Measurements from ENCODE around the gene CEP250. TPM values are rescaled to one million over a fixed set of nuclear protein-coding genes. Genes with fewer than 3 reads are reported as not detected.

The CEP250 gene
- total RNA-seq, 1 experiment from 2014 or later, result 52.5 TPM

DNA sequence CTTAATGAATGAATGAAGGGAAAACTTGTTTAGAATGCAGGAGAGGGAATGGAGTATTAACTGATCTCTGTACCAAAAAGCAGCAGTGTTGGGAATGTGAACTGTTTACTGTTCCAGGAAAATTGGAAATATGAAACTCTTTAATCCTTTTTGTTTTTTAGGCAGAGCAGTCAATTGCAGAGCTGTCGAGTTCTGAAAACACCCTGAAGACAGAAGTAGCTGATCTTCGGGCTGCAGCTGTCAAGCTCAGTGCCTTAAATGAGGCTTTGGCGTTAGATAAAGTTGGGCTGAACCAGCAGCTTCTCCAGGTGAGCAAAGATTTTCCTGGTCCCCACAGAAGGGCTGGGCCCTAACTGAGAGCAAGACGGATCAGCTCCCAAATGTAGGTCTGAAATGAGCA, 20.9 kb downstream of the CEP250 start:
- DNase-seq (no peak), ATAC-seq (no peak)
- no TSS peak for BruUV-seq (replicated peaks)
- intact Hi-C loops (cut with micrococcal nuclease), result no loop called here
- Histone ChIP-seq H3K9ac (ENCODE audit: low read length) (no peak overlapping the region), H3K79me2 (ENCODE audit: low read length) (no peaks in the 10 kb centered on the region), H3K9me3 (ENCODE audit: low read length) (no peaks in the 10 kb centered on the region), H3K27ac (ENCODE audit: low read length) (no peak overlapping the region), H3K9me2 (replicated peaks; ENCODE audit: low read length) (no peaks in the 10 kb centered on the region), H3K4me3 (ENCODE audit: low read length) (no peak overlapping the region), H3K4me1 (ENCODE audit: insufficient read depth, low read length) (no peaks in the 10 kb centered on the region), H3K36me3 (ENCODE audit: low read depth, low read length) (peaks cover 79% of the 10 kb centered on the region), H3K27me3 (ENCODE audit: low read length) (no peaks in the 10 kb centered on the region), H2AFZ (ENCODE audit: low read length) (no peak overlapping the region), H4K20me1 (ENCODE audit: low read length) (no peaks in the 10 kb centered on the region), H3F3A (ENCODE audit: low read length, unreplicated experiment) (no peaks in the 10 kb centered on the region), H3K4me2 (ENCODE audit: low read length) (no peak overlapping the region)
- TF ChIP-seq EZH2phosphoT487 (IDR thresholded peaks at IDR 0.05; ENCODE audit: borderline replicate concordance, low read length) (no peak), EZH2 (IDR thresholded peaks at IDR 0.05; ENCODE audit: low read length, unreplicated experiment) (no peak)
- TF ChIP-seq, protein P1, sequence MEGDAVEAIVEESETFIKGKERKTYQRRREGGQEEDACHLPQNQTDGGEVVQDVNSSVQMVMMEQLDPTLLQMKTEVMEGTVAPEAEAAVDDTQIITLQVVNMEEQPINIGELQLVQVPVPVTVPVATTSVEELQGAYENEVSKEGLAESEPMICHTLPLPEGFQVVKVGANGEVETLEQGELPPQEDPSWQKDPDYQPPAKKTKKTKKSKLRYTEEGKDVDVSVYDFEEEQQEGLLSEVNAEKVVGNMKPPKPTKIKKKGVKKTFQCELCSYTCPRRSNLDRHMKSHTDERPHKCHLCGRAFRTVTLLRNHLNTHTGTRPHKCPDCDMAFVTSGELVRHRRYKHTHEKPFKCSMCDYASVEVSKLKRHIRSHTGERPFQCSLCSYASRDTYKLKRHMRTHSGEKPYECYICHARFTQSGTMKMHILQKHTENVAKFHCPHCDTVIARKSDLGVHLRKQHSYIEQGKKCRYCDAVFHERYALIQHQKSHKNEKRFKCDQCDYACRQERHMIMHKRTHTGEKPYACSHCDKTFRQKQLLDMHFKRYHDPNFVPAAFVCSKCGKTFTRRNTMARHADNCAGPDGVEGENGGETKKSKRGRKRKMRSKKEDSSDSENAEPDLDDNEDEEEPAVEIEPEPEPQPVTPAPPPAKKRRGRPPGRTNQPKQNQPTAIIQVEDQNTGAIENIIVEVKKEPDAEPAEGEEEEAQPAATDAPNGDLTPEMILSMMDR (conservative IDR thresholded peaks at IDR 0.05; ENCODE audit: low read depth, low read length), result no peak
- ChIA-PET POLR2A (ENCODE audit: unreplicated experiment) (no interaction called here), CTCF (no interaction called here)

DNA sequence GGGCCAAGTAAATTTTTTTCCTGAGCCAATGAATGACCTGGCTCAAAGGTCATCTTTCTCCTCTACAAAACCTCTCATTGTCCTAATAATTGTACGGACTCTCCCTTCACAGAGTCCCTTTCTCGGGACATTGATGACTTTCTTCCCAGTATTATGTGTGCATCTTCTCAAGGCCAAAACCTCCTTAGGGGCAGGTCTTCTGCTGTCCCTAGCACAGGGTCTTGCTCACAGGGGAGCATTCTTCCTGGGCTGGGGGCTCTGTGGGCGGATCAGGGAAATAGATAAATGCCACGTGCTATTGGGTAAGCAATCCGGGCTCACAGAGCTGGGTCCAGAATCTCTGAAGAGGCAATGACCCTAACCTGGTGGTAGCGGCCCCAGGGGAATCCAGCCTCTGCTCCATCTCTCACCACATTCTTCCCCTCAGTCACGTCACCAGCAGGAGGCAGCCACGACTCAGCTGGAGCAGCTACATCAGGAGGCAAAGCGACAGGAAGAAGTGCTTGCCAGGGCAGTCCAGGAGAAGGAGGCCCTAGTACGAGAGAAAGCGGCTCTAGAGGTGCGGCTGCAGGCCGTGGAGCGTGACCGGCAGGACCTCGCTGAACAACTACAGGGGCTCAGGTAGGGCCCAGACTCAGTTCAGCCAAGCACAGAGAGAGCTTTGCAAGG, 23.5 kb downstream of the CEP250 start:
- no peak; the same call in 1 of the 2 replicates for ATAC-seq
- H4K20me1 ChIP-seq (ENCODE audit: low read length), result no peaks in the 10 kb centered on the region
- TF ChIP-seq, protein P1 (conservative IDR thresholded peaks at IDR 0.05; ENCODE audit: low read depth, low read length), result peak; percentile 45
- no peak for TF ChIP-seq EZH2 (IDR thresholded peaks at IDR 0.05; ENCODE audit: low read length, unreplicated experiment)
- no peak overlapping the region for H2AFZ ChIP-seq (ENCODE audit: low read length)
- no peaks in the 10 kb centered on the region for H3K27me3 ChIP-seq (ENCODE audit: low read length)
- H3K27ac ChIP-seq (ENCODE audit: low read length), result no peak overlapping the region
- peaks cover 58% of the 10 kb centered on the region for H3K36me3 ChIP-seq (ENCODE audit: low read depth, low read length)
- H3K9ac ChIP-seq (ENCODE audit: low read length), result no peak overlapping the region
- no peak overlapping the region for H3K4me2 ChIP-seq (ENCODE audit: low read length)
- no peaks in the 10 kb centered on the region for H3K9me3 ChIP-seq (ENCODE audit: low read length)
- no peaks in the 10 kb centered on the region for H3F3A ChIP-seq (ENCODE audit: low read length, unreplicated experiment)
- H3K4me3 ChIP-seq (ENCODE audit: low read length), result no peak overlapping the region
- no peak for DNase-seq
- ChIA-PET POLR2A (ENCODE audit: unreplicated experiment) (no interaction called here), CTCF (no interaction called here)
- BruUV-seq (replicated peaks), result no TSS peak
- no peaks in the 10 kb centered on the region for H3K79me2 ChIP-seq (ENCODE audit: low read length)
- no peaks in the 10 kb centered on the region for H3K9me2 ChIP-seq (replicated peaks; ENCODE audit: low read length)
- no peaks in the 10 kb centered on the region for H3K4me1 ChIP-seq (ENCODE audit: insufficient read depth, low read length)
- intact Hi-C loops (cut with micrococcal nuclease), result no loop called here

DNA sequence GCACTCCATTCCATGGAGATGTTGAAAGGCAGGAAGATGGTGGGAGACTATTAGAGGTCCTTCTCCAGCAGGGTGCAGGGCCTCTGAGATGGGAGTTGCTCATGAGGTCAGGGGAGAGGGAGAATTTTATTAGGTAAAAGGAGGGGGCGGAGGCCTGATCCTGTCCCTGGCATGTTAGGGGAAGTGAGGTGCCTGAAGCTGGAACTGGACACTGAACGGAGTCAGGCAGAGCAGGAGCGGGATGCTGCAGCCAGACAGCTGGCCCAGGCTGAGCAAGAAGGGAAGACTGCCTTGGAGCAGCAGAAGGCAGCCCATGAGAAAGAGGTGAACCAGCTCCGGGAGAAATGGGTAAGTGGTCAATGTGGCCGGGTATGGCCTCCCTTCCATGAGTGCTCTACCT, 24.4 kb downstream of the CEP250 start:
- POLR2A ChIA-PET (ENCODE audit: unreplicated experiment), result no interaction called here
- intact Hi-C loops (cut with micrococcal nuclease), result no loop called here
- TSS peak; percentile 57 for BruUV-seq (replicated peaks)
- TF ChIP-seq, protein P1 (conservative IDR thresholded peaks at IDR 0.05; ENCODE audit: low read depth, low read length), result no peak
- no peak for TF ChIP-seq EZH2phosphoT487 (IDR thresholded peaks at IDR 0.05; ENCODE audit: borderline replicate concordance, low read length)
- no peaks in the 10 kb centered on the region for H3K27me3 ChIP-seq (ENCODE audit: low read length)
- H2AFZ ChIP-seq (ENCODE audit: low read length), result no peak overlapping the region
- H3K4me2 ChIP-seq (ENCODE audit: low read length), result no peak overlapping the region
- no peaks in the 10 kb centered on the region for H4K20me1 ChIP-seq (ENCODE audit: low read length)
- H3K27ac ChIP-seq (ENCODE audit: low read length), result no peak overlapping the region
- no peak overlapping the region for H3K4me3 ChIP-seq (ENCODE audit: low read length)
- H3K9me2 ChIP-seq (replicated peaks; ENCODE audit: low read length), result no peaks in the 10 kb centered on the region
- no peaks in the 10 kb centered on the region for H3K79me2 ChIP-seq (ENCODE audit: low read length)
- H3K4me1 ChIP-seq (ENCODE audit: insufficient read depth, low read length), result no peaks in the 10 kb centered on the region
- DNase-seq (no peak), ATAC-seq (no peak)
- CTCF ChIA-PET, result no interaction called here
- H3K9ac ChIP-seq (ENCODE audit: low read length), result no peak overlapping the region
- no peaks in the 10 kb centered on the region for H3F3A ChIP-seq (ENCODE audit: low read length, unreplicated experiment)
- no peaks in the 10 kb centered on the region for H3K9me3 ChIP-seq (ENCODE audit: low read length)
- peaks cover 58% of the 10 kb centered on the region for H3K36me3 ChIP-seq (ENCODE audit: low read depth, low read length)
